ENCODE data around the gene MYO18A.
A peak's percentile ranks its signal among the peaks of the same experiment; 100 is the strongest.
"Not testable (repeated sequence)": the region's sequence is repeated elsewhere in the genome, so short reads cannot be mapped to it uniquely, and the experiment has no call there.

MYO18A gene, protein sequence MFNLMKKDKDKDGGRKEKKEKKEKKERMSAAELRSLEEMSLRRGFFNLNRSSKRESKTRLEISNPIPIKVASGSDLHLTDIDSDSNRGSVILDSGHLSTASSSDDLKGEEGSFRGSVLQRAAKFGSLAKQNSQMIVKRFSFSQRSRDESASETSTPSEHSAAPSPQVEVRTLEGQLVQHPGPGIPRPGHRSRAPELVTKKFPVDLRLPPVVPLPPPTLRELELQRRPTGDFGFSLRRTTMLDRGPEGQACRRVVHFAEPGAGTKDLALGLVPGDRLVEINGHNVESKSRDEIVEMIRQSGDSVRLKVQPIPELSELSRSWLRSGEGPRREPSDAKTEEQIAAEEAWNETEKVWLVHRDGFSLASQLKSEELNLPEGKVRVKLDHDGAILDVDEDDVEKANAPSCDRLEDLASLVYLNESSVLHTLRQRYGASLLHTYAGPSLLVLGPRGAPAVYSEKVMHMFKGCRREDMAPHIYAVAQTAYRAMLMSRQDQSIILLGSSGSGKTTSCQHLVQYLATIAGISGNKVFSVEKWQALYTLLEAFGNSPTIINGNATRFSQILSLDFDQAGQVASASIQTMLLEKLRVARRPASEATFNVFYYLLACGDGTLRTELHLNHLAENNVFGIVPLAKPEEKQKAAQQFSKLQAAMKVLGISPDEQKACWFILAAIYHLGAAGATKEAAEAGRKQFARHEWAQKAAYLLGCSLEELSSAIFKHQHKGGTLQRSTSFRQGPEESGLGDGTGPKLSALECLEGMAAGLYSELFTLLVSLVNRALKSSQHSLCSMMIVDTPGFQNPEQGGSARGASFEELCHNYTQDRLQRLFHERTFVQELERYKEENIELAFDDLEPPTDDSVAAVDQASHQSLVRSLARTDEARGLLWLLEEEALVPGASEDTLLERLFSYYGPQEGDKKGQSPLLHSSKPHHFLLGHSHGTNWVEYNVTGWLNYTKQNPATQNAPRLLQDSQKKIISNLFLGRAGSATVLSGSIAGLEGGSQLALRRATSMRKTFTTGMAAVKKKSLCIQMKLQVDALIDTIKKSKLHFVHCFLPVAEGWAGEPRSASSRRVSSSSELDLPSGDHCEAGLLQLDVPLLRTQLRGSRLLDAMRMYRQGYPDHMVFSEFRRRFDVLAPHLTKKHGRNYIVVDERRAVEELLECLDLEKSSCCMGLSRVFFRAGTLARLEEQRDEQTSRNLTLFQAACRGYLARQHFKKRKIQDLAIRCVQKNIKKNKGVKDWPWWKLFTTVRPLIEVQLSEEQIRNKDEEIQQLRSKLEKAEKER (N-terminal part only)

DNA sequence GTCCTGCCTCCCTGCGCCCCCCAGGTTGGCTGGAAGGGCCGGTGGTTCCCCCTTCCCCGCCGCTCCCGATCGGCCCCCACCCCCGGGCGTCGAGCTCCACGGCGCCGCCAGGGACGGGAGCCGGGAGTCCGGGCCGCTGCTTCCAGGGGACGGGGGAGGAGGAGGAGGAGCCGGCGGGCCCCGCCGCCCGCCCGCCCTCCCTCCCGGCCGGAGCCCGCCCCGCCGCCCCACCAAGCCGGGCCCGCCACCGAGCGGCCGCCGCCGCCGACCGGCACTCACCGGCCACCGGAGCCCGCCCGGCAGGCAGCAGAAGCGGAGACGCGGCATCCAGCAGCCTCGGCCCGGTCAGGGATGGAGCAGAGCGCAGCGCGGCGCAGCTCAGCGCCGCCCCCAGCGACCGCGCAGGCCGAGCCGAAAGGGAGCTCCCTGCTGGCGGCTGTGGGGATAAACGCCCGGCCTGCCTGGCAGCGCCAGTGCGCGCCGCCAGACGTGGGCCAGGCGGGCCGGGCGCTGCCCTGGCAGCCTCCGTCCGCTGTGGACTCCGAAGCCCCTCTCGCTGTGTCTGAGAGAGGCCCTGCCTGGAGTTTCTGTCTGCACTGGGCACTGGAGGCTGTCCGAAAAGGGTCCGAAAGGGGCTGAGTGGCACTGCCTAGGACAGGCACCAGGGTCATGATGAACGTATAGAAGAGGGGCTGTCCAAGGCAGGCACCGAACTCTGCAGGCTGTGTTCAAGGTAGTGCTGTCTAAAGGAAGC is at the start of gene MYO18A:
TSS of gene MYO18A (minus strand) at position 365 of the 754 bp plus-strand sequence. CDS start 13,458 bp downstream, outside the sequence.
- H3K9ac ChIP-seq (ENCODE audit: low read length), result peak within 1 kb of the TSS; percentile 56
- H3K36me3 ChIP-seq (ENCODE audit: control insufficient read depth, insufficient read depth, low read length), result no peaks in the 10 kb centered on the region
- H3K27me3 ChIP-seq (ENCODE audit: control insufficient read depth, insufficient read depth, low read length), result peaks cover 16% of the 10 kb centered on the region
- peaks cover 5% of the 10 kb centered on the region; the same call in 1 of the 2 replicates for H3K9me3 ChIP-seq (ENCODE audit: control insufficient read depth, insufficient read depth, low read depth, low read length)
- peak within 1 kb of the TSS; percentile 69 for H3K4me3 ChIP-seq (ENCODE audit: low read depth, low read length)
- no peak within 1 kb of the TSS for H3K27ac ChIP-seq (ENCODE audit: low read depth, low read length)
- peaks cover 31% of the 10 kb centered on the region for H3K4me1 ChIP-seq (ENCODE audit: control insufficient read depth, insufficient read depth, low read length)

DNA sequence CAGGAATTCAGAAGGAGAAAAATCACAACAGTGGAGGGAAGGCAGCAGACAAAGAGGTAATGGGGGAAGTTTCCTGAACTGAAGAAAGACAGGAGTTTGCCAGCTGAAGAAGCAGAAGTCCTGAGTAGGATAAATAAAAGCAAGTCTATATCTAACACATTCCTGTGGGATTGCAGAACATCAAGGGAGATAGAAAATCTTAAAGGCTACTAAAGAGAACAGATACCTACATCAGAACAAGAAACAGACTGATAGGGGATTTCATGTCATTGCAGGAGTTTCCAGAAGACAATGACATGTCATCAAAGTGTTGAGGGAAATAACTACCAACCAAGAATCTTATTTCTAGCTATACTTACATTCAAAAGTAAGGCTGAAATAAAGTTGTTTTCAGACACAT is 45.2 kb upstream of the MYO18A start:
- Histone ChIP-seq H3K9me3 (ENCODE audit: control insufficient read depth, insufficient read depth, low read depth, low read length) (no peaks in the 10 kb centered on the region), H3K4me3 (ENCODE audit: low read depth, low read length) (no peak overlapping the region), H3K27ac (ENCODE audit: low read depth, low read length) (no peak overlapping the region), H3K27me3 (ENCODE audit: control insufficient read depth, insufficient read depth, low read length) (no peaks in the 10 kb centered on the region), H3K36me3 (ENCODE audit: control insufficient read depth, insufficient read depth, low read length) (no peaks in the 10 kb centered on the region), H3K9ac (ENCODE audit: low read length) (no peak overlapping the region), H3K4me1 (ENCODE audit: control insufficient read depth, insufficient read depth, low read length) (no peaks in the 10 kb centered on the region)

DNA sequence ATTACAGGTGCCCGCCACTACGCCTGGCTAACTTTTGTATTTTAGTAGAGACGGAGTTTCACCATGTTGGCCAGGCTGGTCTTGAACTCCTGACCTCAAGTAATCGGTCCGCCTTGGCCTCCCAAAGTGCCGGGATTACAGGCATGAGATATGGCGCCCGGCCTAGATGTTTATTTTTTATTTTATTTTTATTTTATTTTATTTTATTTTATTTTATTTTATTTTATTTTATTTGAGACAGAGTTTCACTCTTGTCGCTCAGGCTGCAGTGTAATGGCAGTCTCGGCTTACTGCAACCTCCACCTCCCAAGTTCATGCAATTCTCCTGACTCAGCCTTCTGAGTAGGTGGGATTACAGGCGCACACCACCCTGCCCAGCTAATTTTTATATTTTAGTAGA is 41.1 kb upstream of the MYO18A start:
- not testable (repeated sequence) for H3K27me3 ChIP-seq (ENCODE audit: control insufficient read depth, insufficient read depth, low read length); H3K4me3 ChIP-seq (ENCODE audit: low read depth, low read length); H3K4me1 ChIP-seq (ENCODE audit: control insufficient read depth, insufficient read depth, low read length); H3K9ac ChIP-seq (ENCODE audit: low read length); H3K27ac ChIP-seq (ENCODE audit: low read depth, low read length); H3K36me3 ChIP-seq (ENCODE audit: control insufficient read depth, insufficient read depth, low read length); H3K9me3 ChIP-seq (ENCODE audit: control insufficient read depth, insufficient read depth, low read depth, low read length)

DNA sequence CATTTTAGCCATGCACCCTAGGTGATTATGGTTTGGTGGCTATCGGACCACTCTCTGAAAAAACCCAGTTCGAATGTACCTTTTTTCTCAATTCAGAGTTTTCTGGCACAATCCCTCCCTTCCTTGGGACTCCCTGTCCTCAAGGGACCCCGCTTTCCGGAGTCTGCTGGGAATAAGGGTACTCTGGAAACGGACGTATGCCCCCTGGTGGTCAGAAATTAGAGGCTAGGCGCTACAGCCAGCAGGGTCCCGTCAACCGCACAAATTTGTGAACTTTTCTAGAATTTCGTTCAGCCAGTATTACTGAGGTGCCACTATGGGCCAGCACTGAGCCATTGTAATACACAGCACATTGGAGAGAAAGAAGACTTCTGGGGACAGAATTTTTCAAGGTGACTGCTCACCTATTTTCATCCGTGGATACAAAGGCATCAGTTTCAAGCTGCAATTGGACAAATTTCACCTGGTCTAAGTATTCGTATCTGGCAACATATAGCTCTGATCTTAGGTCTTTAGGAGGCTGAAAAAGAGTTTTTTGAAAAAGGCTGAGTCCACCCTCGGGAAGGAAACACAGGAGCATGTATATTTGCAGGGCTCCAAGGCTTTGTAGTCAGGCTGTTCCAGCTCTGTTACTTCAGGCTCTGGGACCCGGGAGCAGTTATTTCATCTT is 39.3 kb upstream of the MYO18A start:
- no peak overlapping the region for H3K9ac ChIP-seq (ENCODE audit: low read length)
- no peak overlapping the region for H3K27ac ChIP-seq (ENCODE audit: low read depth, low read length)
- H3K4me1 ChIP-seq (ENCODE audit: control insufficient read depth, insufficient read depth, low read length), result no peaks in the 10 kb centered on the region; the same call in 1 of the 2 replicates
- no peaks in the 10 kb centered on the region for H3K9me3 ChIP-seq (ENCODE audit: control insufficient read depth, insufficient read depth, low read depth, low read length)
- H3K36me3 ChIP-seq (ENCODE audit: control insufficient read depth, insufficient read depth, low read length), result no peaks in the 10 kb centered on the region
- no peaks in the 10 kb centered on the region for H3K27me3 ChIP-seq (ENCODE audit: control insufficient read depth, insufficient read depth, low read length)
- no peak overlapping the region for H3K4me3 ChIP-seq (ENCODE audit: low read depth, low read length)

DNA sequence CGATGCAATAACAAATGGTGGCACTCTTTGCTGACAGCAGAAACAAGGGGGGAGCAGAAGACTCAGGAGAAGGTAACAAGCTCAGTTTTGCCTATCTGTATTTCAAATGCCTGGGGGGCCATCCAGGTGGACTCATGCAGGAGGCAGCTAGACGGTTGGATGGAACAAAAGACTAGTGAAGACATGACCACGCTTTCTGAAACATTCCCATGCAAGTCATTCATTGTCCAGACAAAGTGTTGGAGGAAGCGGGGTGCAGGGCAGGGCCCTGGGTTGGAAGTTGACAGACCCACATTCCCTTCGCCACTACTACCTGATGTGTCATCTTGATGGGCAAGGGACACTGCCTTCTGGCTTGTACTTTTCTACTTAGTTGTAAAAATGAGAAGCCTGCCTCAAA is 36.7 kb upstream of the MYO18A start:
- Histone ChIP-seq H3K4me1 (ENCODE audit: control insufficient read depth, insufficient read depth, low read length) (no peaks in the 10 kb centered on the region; the same call in 1 of the 2 replicates), H3K27me3 (ENCODE audit: control insufficient read depth, insufficient read depth, low read length) (no peaks in the 10 kb centered on the region), H3K4me3 (ENCODE audit: low read depth, low read length) (no peak overlapping the region), H3K27ac (ENCODE audit: low read depth, low read length) (no peak overlapping the region), H3K9ac (ENCODE audit: low read length) (no peak overlapping the region), H3K9me3 (ENCODE audit: control insufficient read depth, insufficient read depth, low read depth, low read length) (no peaks in the 10 kb centered on the region), H3K36me3 (ENCODE audit: control insufficient read depth, insufficient read depth, low read length) (no peaks in the 10 kb centered on the region)

DNA sequence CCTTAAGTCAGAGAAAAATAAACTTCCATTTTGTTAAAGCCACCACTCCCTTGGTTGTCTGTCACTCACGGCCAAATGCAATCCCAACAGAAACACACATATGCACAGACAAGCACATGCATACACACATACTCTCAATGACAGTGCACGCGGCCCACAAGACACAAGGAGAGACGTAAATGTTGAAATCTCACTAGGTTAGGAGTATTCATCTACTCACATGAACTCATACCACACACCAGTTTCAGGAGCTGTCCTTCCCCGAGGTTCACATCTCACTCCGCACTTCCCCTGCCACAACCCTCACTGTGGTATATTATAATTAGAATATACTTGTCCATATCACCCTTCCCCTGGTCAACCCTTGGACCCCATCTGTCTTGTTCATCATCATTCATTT is 36.0 kb upstream of the MYO18A start:
- Histone ChIP-seq H3K4me3 (ENCODE audit: low read depth, low read length) (no peak overlapping the region), H3K4me1 (ENCODE audit: control insufficient read depth, insufficient read depth, low read length) (no peaks in the 10 kb centered on the region; the same call in 1 of the 2 replicates), H3K9me3 (ENCODE audit: control insufficient read depth, insufficient read depth, low read depth, low read length) (no peaks in the 10 kb centered on the region), H3K36me3 (ENCODE audit: control insufficient read depth, insufficient read depth, low read length) (no peaks in the 10 kb centered on the region), H3K27ac (ENCODE audit: low read depth, low read length) (no peak overlapping the region), H3K27me3 (ENCODE audit: control insufficient read depth, insufficient read depth, low read length) (no peaks in the 10 kb centered on the region), H3K9ac (ENCODE audit: low read length) (no peak overlapping the region)

DNA sequence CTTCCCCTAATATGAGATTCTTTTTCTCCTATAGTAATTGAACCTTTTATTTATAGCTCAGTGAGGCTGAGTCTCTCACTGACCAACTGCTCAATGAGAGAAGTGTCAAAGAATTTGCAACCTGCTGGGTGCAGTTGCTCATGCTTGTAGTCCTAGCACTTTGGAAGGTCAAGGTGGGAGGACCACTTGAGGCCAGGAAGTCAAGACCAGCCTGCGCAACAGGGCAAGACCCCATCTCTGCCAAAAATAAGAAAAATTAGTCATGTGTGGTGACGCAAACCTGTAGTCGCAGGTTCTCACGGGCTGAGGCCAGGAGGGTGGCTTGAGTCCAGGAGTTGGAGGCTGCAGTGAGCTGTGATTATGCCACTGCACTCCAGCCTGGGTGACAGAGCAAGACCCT is 35.5 kb upstream of the MYO18A start:
- no peak overlapping the region for H3K27ac ChIP-seq (ENCODE audit: low read depth, low read length)
- H3K36me3 ChIP-seq (ENCODE audit: control insufficient read depth, insufficient read depth, low read length), result no peaks in the 10 kb centered on the region
- no peaks in the 10 kb centered on the region; the same call in 1 of the 2 replicates for H3K4me1 ChIP-seq (ENCODE audit: control insufficient read depth, insufficient read depth, low read length)
- no peak overlapping the region for H3K4me3 ChIP-seq (ENCODE audit: low read depth, low read length)
- H3K9me3 ChIP-seq (ENCODE audit: control insufficient read depth, insufficient read depth, low read depth, low read length), result no peaks in the 10 kb centered on the region
- no peaks in the 10 kb centered on the region for H3K27me3 ChIP-seq (ENCODE audit: control insufficient read depth, insufficient read depth, low read length)
- H3K9ac ChIP-seq (ENCODE audit: low read length), result no peak overlapping the region

DNA sequence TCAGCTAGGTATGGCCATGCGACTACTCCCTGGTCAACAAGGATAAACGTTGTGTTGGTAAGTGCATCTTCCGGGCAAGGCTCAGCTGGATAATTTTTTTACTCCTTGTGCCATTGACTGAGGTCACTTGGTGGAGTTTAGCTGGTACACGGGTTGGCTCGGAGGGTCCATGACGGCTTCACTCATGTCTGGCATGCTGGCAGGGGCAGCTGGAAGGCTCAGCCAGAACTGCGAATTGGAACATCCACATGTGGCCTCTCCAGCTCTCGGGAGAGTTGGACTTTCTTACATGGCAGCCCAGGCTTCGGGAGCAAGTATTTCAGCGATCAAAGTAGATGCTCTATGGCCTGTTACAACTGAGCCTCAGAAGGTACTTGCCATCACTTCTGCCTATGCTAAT is 35.0 kb upstream of the MYO18A start:
- no peak overlapping the region for H3K9ac ChIP-seq (ENCODE audit: low read length)
- no peaks in the 10 kb centered on the region for H3K9me3 ChIP-seq (ENCODE audit: control insufficient read depth, insufficient read depth, low read depth, low read length)
- no peaks in the 10 kb centered on the region for H3K27me3 ChIP-seq (ENCODE audit: control insufficient read depth, insufficient read depth, low read length)
- H3K27ac ChIP-seq (ENCODE audit: low read depth, low read length), result no peak overlapping the region
- H3K4me1 ChIP-seq (ENCODE audit: control insufficient read depth, insufficient read depth, low read length), result no peaks in the 10 kb centered on the region; the same call in 1 of the 2 replicates
- no peak overlapping the region for H3K4me3 ChIP-seq (ENCODE audit: low read depth, low read length)
- no peaks in the 10 kb centered on the region for H3K36me3 ChIP-seq (ENCODE audit: control insufficient read depth, insufficient read depth, low read length)

DNA sequence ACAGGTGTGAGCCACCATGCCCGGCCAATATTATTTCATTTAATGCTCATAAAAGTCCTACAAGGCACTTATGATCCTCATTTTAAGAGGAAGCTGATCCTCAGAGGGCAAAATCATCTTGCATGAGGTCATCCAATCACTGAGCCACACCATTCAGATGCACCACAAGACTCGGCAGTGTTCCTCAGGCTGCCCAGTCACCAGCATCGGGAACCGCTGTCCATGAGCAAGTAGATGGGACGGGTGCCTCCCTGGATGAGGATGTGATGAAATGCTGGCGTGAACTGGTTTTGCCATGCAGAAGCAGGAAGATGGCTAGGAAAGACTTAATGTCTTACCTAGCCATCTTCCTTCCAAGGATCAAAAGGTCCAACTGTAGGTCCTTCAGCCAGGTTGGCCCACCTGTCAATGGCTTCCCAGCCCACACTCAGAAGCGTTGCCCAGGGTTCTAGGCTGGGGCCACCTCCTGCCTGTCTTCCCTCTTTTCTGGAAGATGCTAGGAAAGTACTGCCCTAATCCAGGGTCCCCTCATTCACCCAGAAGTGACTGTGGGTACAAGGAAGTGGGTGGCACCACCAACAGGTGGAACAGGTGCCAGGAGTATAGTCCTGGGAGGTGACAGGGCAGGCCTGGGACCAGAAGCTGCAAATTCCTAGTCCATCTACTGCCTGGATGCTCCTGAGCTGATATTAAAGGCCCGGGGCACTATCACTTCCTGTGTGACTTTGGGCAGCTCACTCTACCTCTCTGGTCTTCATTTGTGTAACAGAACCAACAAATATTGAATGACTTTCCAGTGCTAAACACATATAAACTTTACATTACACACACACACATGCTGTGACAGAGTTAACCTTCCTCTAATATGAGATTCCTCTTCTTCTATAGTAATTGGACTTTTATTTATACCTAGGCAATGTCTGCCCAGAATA is 34.3 kb upstream of the MYO18A start:
- no peaks in the 10 kb centered on the region for H3K27me3 ChIP-seq (ENCODE audit: control insufficient read depth, insufficient read depth, low read length)
- H3K4me3 ChIP-seq (ENCODE audit: low read depth, low read length), result no peak overlapping the region
- H3K9me3 ChIP-seq (ENCODE audit: control insufficient read depth, insufficient read depth, low read depth, low read length), result no peaks in the 10 kb centered on the region
- no peaks in the 10 kb centered on the region; the same call in 1 of the 2 replicates for H3K4me1 ChIP-seq (ENCODE audit: control insufficient read depth, insufficient read depth, low read length)
- H3K36me3 ChIP-seq (ENCODE audit: control insufficient read depth, insufficient read depth, low read length), result no peaks in the 10 kb centered on the region
- no peak overlapping the region for H3K9ac ChIP-seq (ENCODE audit: low read length)
- H3K27ac ChIP-seq (ENCODE audit: low read depth, low read length), result no peak overlapping the region
